ENCODE data around the gene MLXIP. TPM values are rescaled to one million over a fixed set of nuclear protein-coding genes. Genes with fewer than 3 reads are reported as not detected.

Gene MLXIP
- total RNA-seq, 1 donor from 2014 or later = 19.0 TPM

Other genes starting within 250 kb of the MLXIP start
- 1,410 TPM for gene HPD, start 219.9 kb upstream of the MLXIP start, total RNA-seq
- 25.8 TPM for gene PSMD9, start 190.0 kb upstream of the MLXIP start, total RNA-seq
- gene CFAP251, start 160.2 kb upstream of the MLXIP start, total RNA-seq = 2.2 TPM
- gene BCL7A, start 56.9 kb upstream of the MLXIP start, total RNA-seq = 5.2 TPM
- not detected for gene IL31, start 95.5 kb downstream of the MLXIP start, total RNA-seq
- gene LRRC43, start 104.4 kb downstream of the MLXIP start, total RNA-seq = 0.35 TPM
- not detected for gene B3GNT4, start 125.0 kb downstream of the MLXIP start, total RNA-seq
- 22.8 TPM for gene DIABLO, start 147.3 kb downstream of the MLXIP start, total RNA-seq
- 8.4 TPM for gene VPS33A, start 187.7 kb downstream of the MLXIP start, total RNA-seq

Measured in left lobe of liver (tissue), 1 donor.